T-helper 2 cell treated with Interferon-gamma antibody and Interleukin-4, amounts not matched to agents 100 ng/mL and 5 ng/mL, for 36 hours (primary cell): Measurements from ENCODE around the gene ARSI. TPM values are rescaled to one million over a fixed set of nuclear protein-coding genes. Genes with fewer than 3 reads are reported as not detected.

Experiments
- intact Hi-C: fragments of 100-400 bp; cut with micrococcal nuclease; formaldehyde crosslinking; loops from one replicate; pipeline ENCODE4 v1.15.1; 2023
- total RNA-seq: library from RNA; stranded (reverse); gene quantifications from 2 replicates; pipeline ENCODE4 v1.2.3, GENCODE V29; 2022

ARSI gene
- total RNA-seq, 1 donor from 2014 or later = not detected

GRCh38 chr5:150327139-150327538, 24.4 kb upstream of the ARSI start:
- intact Hi-C loops = no loop called here

GRCh38 chr5:150326707-150327106, 24.0 kb upstream of the ARSI start:
- intact Hi-C loops = no loop called here

- intact Hi-C loops = no loop called here
Observed at GRCh38 chr5:150325426-150325825, 22.7 kb upstream of the ARSI start.

- intact Hi-C loops = no loop called here
Observed at GRCh38 chr5:150323819-150324218, 21.1 kb upstream of the ARSI start.

GRCh38 chr5:150323092-150323491, 20.4 kb upstream of the ARSI start:
- intact Hi-C loops = no loop called here

- intact Hi-C loops = no loop called here
Observed at GRCh38 chr5:150322202-150322601, 19.5 kb upstream of the ARSI start.

- intact Hi-C loops = no loop called here
Observed at GRCh38 chr5:150321784-150322183, 19.1 kb upstream of the ARSI start.

- intact Hi-C loops = no loop called here
Observed at GRCh38 chr5:150321211-150321610, 18.5 kb upstream of the ARSI start.

GRCh38 chr5:150320044-150320613, 17.4 kb upstream of the ARSI start:
- intact Hi-C loops = no loop called here

GRCh38 chr5:150319484-150319790, 16.7 kb upstream of the ARSI start:
- intact Hi-C loops = no loop called here

GRCh38 chr5:150318613-150319483, 16.1 kb upstream of the ARSI start:
- intact Hi-C loops = no loop called here

- intact Hi-C loops = no loop called here
Observed at GRCh38 chr5:150317048-150318003, 14.6 kb upstream of the ARSI start.

GRCh38 chr5:150316320-150316719, 13.6 kb upstream of the ARSI start:
- intact Hi-C loops = no loop called here

GRCh38 chr5:150315245-150315644, 12.5 kb upstream of the ARSI start:
- intact Hi-C loops = no loop called here

GRCh38 chr5:150313921-150314716, 11.4 kb upstream of the ARSI start:
- intact Hi-C loops = no loop called here

GRCh38 chr5:150313501-150313900, 10.8 kb upstream of the ARSI start:
- intact Hi-C loops = no loop called here

GRCh38 chr5:150312518-150312917, 9.8 kb upstream of the ARSI start:
- intact Hi-C loops = no loop called here

- intact Hi-C loops = no loop called here
Observed at GRCh38 chr5:150311015-150311692, 8.4 kb upstream of the ARSI start.

- intact Hi-C loops = no loop called here
Observed at GRCh38 chr5:150310246-150310645, 7.5 kb upstream of the ARSI start.

GRCh38 chr5:150309886-150310239, 7.2 kb upstream of the ARSI start:
- intact Hi-C loops = no loop called here
